Suppressor macrophage (primary cell): Measurements from ENCODE around the gene ARL4A.

Experiments
- DNase-seq, 4 experiments: peaks; one replicate each; pipeline ENCODE4 v3.0.0-alpha.2; 2020 to 2022

Gene ARL4A

DNA sequence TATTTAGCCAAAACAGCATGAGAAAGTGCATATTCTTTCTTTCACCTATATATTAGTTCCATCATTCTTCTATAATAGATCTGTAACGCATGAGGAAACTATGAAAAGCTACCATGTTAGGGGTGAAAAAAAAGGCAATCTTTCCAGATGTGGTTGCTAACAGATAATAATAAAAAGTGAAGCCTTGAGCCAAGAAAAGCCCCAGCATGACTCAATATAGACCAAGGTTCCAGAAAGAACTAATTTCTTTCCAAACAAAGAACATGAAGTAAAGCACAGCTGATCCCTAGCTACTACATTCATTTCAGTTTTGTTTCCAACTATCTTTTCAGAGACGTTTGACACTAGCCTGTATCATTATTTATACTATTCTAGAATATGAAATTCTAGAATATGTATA is 16.4 kb downstream of the ARL4A start:
- DNase-seq = no peak

DNA sequence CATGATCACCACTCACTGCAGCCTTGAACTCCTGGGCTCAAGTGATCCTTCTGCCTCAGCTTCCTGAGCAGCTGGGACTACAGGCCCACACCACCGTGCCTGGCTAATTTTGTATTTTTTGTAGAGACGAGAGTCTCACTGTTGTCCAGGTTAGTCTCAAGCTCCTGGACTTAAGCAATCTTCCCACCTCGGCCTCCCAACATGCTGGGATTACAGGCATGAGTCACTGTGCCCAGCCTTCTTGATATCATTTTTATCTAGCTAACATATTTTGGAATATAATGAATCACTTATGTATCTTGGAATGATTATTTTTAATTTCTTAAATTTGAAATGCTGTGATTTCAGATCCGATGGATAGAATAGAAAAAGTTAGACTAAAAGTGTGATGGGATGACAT is 18.4 kb downstream of the ARL4A start:
- no peak for DNase-seq

DNA sequence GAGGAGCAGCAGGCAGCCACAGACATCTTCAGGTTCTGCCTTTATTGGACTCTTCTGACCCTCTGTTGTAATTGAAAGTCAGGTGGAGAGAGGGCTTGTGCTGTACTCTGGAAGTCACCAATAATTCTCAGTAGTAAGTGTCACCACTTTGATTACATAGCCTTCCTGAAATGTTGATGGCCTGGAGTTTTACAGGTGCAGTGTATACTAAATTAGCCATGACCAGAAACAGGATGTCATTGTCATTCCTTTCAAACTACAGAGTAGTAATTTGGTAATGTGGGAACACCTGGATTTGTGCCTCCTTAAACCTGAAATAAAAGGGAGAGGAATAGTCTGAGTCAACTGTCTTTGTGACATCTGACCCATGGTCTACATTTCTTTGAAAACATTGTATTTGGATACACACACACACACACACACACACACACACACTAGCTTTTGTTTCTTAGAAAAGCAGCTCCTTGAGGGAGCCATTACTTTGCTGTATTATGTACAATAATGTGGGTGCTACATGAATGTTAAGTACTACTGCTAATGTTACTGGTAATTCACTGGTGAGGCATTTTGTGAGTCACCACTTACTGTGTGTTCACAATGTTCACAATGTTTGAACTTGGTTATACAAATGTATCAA is 19.6 kb downstream of the ARL4A start:
- no peak for DNase-seq

DNA sequence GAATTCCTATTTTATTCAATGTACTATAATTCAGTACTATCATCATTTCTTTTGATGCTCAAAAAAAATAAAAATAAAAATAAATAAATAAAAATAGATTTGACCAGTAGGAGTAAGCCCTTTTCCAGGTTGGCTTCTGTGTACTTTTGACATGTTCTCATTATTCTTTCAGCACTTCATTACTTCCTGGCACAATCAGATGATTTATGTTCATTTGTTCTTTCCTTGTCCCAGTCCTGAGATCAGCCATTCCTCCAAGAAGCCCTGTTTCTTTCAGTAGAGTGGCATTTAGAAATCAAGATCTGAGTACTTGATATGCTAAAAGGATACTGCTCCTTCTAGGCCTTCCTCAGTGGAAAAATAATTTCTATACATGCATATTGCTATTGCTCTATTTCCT is 20.9 kb downstream of the ARL4A start:
- no peak for DNase-seq

DNA sequence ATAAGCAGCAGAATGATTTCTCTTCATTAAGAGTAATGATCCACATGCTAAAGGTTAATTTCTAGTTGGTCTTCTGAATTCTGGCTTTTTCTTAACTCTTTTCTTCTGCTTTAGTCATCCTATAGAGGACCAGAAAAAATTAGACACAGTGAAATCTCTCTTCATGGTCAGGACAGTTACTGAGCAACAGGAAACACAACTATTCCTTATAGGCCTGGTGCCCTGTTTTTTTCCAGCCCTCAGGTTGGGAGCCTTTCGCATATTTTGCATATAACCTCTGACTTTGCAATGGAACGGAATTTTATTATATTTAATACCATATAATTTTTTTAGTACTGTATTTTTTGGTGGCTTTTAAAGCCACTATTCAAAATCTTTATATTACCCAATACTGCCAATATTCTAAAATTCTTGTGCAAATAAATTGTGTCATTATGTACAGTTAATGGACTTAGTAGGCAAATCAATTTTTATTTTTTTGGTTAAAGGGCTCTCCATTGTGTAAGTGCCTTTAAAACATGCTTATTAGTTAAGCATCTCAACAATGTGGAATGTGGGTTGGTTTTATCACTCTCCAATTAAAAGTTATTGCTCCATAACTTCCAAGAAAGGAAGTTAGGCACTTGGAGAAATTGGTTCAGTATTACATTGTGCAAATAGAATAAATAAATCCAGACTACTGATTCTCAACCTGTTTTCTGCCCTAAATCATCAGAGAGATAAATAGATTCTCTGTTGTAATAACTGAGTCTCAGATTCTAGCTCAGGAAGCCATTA is 22.5 kb downstream of the ARL4A start:
- no peak for DNase-seq

DNA sequence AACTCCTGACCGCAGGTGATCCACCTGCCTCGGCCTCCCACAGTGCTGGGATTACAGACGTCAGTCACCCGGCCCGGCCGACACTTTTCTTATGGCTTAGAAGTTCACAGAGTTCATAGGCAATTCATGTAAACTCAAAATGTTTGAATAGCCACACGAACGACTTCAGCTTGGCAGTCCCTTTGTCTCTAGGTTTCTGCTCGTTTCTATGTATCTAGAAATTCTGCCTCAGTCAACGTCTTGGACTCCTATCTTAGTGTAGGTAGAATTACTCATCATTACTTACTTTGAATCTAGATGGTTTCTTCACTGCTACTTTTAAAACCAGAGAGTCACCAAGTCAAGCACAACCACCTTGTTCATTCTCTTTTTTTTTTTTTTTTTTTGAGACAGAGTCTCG is 23.7 kb downstream of the ARL4A start:
- DNase-seq = no peak

DNA sequence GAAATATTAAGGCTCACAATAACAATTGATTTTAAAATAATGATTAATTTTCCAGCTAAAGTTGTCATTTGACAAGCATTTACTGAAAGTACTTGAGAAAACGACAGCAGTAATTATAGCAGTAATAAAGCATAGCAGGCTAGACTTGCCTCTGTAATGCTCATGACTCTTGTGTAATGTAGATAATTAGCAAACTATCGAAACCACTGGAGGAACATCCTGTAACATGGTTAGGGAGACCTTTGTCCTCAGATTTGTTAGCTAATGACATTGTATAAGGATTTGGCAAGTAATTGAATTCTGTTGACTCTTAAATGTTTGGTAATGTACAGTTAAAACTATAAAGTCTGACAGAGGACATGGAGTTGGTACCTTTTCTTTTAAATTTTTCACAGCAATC is 24.8 kb downstream of the ARL4A start:
- peak in 2 of 4 experiments; percentile 66 to 67 for DNase-seq

DNA sequence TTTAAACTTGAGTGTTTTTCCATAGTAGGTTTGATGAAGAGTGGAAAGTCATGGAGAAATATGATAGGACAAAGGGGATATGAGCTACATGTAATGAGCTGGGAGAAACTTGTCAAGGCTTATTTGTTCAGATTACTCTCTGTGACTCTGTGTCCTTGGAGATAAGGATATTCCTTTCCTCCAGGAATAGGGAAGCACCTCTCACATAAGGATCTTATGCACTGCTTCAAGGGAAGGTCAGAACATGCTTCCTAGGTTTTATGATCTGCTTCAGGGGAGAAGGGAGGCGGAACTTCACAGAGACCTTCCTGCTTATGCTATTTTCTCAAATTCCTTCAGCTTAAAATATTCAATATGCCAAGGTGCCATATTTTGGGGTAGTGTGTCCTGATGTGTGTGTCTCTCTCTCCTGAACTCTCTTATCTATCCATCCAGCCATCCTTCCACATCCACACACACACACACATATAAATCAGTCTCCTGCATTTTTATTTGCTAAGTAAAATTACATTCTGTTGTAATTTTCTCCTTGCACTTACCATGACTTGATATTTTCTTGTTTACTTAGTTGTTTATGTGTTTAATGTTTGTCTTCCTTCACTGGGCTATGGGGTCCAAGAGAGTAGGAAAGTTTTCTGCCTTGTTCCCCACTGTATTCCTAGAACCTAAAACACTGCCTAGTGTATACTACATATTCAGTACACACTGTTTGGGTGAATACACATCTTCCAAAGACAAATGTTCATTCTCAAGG is 26.4 kb downstream of the ARL4A start:
- DNase-seq = no peak

DNA sequence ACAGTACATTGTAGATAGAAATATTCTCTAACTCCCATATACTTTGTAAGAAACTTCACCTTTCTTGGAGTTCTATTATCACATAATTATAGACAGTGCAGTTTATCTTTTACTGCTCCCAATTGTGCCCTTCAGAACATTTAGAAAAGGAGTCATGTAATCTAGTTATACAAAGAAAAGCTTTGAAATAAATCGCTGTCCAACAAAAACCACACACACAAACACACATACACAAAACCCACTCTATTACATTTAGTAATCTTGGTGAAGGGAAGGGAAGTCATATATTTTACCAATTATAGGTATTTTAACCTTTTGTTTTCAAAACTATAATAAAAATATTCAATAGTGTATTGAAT is 26.9 kb downstream of the ARL4A start:
- DNase-seq = no peak

DNA sequence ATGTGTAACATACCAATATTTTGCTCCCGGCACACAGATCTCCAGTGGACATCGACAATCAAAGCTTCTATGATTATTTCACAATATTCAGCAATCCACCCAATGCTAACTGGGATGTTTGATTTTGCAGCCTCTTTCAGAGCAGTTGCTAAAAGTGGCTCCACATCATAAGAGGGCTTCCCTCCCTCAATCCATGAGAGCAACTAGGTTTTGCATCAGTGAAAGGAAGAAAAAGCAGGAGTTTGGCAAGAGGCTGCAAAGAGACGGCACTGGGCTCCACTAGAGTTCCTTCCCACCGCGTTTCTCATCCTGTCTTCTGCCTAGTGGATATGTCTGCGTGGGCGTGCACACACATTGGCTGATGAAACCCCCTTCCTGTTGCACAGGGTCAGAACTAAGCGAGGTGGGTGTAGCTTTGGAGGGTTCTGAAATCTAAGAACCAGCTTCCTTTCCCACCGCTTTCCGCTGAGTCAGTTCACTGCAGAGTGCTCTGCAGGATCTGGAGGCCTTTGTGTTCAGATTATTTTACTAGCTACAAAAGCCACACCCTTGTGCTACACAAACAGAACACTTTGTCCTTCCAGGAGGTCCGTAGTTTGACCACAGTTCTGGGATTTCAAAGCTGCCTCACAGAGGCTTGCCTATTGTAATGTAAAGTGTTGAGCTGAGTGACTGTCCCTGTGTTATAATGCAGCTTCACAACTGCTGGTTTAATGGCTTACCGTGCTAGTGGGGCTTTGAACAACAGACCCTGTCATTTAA is 28.1 kb downstream of the ARL4A start:
- DNase-seq = peak; percentile 91 to 98 (median 94)

DNA sequence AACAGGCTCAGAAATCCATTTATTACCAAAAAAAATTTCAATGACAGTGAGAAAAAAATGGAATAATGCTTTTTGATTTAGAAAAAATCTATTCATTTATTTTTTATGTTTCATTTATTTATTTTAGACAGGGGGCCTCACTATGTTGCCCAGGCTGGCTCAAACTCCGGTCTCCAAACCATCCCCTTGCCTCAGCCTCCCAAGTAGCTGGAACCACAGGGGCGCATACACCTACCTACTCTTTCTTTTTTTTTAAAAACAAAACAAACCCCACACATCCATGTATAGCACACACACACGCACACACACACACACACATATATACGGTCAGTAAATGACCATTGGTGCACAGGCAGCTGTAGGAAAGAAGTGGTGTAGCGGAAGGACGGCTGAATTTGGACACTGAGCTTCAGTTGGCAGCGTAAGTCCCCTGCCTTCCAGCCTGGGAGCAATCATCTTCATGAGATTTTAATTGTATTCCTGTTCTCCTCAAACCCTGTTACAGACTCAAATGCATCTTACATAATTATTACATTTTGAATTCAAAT is 28.8 kb downstream of the ARL4A start:
- no peak for DNase-seq

DNA sequence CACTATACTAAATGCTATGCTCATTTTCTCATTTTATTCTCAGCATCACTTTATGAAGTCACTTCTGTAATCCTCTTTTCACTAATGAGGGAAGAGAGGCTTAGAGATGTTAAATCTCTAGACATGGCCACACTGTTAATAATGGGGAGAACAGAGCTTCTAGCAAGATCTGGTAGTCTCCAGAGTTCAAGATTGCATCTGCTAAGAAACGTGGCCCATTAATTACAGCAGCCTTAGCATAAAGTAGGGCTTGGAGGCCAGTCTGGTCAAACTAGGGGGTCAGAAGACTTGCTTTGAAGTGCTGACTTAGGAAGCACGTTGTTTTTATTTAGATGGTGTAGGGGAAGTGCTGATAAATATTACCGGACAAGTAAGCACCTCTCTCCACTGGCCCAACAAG is 29.3 kb downstream of the ARL4A start:
- no peak for DNase-seq

DNA sequence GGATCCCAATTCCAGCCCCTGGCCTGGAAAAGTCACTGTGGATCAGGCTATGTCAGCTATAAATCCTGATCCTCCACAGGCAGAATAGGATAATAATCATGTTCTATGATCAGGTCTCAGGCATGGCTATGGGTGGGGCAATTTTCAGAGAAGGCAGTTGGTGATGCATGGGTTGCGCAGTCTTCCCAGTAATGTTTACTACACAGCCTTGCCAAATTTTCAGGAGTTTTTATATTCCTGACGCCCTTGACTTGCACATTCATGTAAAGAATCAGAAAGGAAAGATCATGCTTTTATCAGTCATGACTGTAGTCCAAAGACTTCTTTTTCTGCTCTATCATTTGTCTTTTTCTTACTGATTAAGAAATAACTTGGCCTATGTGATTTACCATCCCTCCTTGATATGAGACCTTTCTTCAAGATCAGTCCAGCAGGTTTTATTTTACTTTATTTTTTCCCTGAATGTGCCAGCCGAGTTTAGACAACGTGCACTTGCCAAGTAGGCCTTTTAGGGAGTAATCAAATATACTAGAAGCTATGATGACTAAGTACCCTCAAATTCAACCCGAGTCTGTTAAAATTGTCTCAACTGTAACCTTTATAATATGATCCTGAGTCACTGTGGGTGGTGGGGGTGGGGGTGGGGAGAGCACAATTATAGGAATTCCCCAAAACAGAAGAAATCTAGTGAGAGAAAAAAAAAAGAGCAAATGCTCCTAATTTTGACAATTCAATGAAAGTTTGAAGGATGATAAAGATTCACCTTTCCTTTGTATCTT is 31.9 kb downstream of the ARL4A start:
- peak; percentile 36 to 72 (median 55) for DNase-seq

DNA sequence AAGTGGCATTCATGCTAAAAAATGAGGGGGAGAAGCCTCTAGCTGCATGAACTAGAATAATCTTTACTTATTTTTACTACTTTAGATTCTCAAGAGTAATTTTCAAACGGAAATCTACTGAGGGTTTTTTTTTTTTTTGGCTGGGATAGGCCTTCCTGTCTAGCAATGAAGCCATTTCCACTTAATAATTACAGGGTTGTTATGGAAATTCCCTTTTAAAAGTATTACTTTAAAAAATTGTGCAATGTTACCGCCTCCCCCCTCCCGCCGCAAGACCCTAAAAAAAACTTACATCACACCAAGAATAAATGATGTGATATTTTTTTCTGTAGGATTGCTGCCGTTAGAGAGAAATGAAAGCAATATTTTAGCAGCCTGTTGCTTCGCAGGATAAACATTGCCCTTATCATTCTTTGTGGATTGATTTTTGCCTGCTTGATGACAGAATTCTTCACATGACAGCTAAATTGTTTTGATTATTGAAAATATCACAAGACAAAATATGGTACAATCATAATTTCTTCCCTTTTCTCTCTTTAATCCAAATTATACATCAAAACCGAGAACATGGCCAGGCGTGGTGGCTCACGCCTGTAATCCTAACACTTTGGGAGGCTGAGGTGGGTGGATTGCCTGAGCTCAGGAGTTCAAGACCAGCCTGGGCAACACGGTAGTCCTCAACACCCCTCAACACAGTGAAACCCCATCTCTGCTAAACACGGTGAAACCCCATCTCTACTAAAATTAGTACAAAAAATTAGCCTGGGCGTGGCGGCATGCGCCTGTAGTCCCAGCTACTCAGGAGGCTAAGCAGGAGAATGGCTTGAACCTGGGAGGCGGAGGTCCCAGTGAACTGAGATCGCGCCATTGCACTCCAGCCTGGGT is 32.8 kb downstream of the ARL4A start:
- DNase-seq = peak in 3 of 4 experiments; percentile 35 to 53 (median 52)

DNA sequence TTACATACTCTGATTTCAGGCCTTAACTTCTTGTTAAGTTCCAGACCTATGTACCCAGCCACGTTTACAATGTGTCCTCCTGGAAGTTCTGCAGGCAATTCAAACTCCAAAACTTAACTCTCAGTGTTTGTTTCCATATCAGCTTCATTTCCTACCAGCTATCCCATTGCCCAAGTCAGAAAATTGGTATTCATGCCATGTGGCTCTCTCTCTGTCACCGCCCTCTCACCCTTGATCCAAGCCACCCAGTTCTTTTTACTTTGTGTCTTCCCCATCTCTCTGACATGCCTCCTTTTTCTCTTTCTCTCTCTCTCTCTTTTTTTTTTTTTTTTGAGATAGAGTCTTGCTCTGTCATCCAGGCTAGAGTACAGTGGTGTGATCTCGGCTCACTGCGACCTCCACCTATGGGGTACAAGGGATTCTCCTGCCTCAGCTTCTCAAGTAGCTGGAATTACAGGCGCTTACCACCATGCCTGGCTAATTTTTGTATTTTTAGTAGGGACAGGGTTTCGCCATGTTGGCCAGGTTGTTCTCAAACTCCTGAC is 33.9 kb downstream of the ARL4A start:
- DNase-seq = no peak

DNA sequence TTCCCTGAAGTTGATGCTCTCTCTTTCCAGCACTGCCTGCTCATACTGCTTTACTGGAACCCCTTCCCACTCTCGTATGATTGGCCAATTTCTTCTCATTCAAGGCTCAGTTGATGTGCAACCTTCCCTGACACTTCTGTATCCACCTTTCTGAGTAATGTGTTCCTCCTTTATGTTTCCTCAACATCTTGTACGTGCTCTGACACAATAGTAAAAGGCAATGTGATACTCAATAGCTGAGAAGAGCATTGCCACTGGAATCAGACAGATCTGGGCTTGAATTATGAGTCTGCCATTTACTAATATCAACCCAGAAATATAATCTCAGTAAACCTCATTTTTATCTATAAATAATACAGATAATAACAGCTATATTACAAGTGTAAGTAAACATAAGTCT is 34.7 kb downstream of the ARL4A start:
- DNase-seq = peak in 2 of 4 experiments; percentile 10 to 33

DNA sequence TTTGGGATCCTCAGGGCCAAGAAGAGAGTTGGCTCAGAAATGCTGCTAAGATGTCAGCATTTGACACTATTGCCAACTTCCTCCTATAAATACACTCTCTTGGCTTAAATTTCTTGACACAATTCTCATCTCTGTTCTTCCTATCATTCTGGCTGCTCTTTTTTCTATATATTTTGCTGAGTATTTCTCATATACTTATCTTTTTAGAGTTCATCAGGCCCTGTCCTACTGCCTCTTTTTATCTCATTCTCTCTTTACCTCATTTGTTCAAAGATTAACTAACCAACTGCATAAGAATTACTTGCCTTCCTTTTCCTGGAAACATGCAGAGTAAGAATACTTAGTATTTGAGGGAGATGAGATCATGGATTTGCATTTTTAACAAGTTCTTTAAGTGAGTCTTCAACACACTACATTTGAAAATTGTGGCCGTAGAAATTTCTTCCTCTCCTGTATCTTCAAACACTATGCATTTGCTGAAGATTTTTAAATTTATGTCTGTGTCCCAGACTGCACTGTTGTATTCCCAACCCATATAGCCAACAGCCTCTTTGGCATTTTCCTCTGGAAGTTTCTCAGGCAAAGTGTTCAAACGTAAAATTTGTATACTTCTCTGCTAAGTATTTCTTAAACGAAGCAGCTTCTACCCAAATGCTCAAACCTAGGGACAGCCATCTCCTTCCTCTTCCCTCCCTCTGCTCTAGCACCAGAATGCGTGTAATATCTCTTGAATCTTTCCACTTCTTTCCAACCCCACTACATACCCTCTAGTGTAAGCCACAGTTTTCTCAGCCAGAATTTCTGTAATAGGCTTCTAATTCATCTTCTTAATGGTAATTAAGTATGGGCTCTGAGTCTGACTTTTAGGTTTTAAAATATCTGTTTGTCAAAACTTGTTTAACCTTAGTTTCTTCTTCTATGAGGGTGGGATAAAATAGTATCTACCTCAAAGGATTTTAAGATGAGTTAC is 35.5 kb downstream of the ARL4A start:
- DNase-seq = peak in 1 of 4 experiments; percentile 11

DNA sequence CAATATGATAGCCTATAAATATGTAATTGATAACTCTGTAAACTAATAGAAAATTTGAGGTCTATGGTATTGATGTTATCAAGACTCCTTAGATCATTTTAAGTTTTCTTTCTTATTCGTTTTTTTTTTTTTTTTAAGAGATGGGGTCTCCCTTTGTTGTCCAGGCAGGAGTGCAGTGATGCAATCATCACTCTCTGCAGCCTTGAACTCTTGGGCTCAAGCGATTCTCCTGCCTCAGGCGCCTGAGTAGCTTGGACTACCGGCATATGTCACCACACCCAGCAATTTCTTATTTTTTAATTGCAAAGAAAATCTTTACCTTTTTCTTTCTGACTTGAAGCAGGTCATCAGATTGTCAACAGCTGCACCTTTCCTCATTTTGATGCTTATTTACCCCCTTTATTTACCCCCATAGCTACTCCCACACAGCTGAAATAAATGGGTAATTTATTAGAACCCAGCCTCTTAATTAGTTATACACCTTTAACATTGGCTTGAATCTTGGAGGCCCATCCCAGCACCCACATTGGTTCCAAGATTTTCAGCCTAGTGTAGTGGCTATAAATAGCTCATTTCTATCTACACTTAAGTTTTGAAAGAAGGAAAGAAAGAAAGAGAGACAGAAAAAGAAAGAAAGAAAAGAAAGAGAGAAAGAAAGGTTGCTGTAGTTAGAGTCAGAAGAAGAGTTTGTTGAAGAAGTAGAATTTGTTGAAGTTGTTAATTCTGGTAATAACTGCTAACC is 38.3 kb downstream of the ARL4A start:
- DNase-seq = no peak
